ENCODE data around the gene UTS2B.

GRCh38 chr3:191300422-191300821 is 29.9 kb downstream of the UTS2B start:
- TF ChIP-seq, protein P1, sequence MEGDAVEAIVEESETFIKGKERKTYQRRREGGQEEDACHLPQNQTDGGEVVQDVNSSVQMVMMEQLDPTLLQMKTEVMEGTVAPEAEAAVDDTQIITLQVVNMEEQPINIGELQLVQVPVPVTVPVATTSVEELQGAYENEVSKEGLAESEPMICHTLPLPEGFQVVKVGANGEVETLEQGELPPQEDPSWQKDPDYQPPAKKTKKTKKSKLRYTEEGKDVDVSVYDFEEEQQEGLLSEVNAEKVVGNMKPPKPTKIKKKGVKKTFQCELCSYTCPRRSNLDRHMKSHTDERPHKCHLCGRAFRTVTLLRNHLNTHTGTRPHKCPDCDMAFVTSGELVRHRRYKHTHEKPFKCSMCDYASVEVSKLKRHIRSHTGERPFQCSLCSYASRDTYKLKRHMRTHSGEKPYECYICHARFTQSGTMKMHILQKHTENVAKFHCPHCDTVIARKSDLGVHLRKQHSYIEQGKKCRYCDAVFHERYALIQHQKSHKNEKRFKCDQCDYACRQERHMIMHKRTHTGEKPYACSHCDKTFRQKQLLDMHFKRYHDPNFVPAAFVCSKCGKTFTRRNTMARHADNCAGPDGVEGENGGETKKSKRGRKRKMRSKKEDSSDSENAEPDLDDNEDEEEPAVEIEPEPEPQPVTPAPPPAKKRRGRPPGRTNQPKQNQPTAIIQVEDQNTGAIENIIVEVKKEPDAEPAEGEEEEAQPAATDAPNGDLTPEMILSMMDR (IDR thresholded peaks at IDR 0.05): no peak
- no peak for TF ChIP-seq POLR2A (IDR thresholded peaks at IDR 0.05)
